ENCODE data around the gene CEP120.

- TF ChIP-seq CTCF (IDR thresholded peaks at IDR 0.05; ENCODE audit: low read length): no peak
- no peak for TF ChIP-seq EZH2 (optimal IDR thresholded peaks at IDR 0.05; ENCODE audit: low read depth, low read length)
Observed at GRCh38 chr5:123438244-123438643, 15.0 kb upstream of the CEP120 start.

All from MM.1S (cell line).